Fibroblast of lung (primary cell): ENCODE data around the gene DHFR2. TPM values are rescaled to one million over a fixed set of nuclear protein-coding genes. Genes with fewer than 3 reads are reported as not detected.
"Not testable (repeated sequence)": the region's sequence is repeated elsewhere in the genome, so short reads cannot be mapped to it uniquely, and the experiment has no call there.

ENCODE experiments used
- DNase-seq, 2 donors: peaks; one replicate each; pipeline versions ENCODE4 v3.0.0 to v3.0.0-alpha.2; 2010; ENCODE audit warnings: low read depth in 2 of 2
- H2AFZ ChIP-seq: 2 replicates; pipeline ENCODE4 v1.5.1; 2012; ENCODE audit warnings: low read length, control low read depth, inconsistent platforms
- H3K27ac ChIP-seq: 2 replicates; pipeline ENCODE4 v1.5.1; 2011; ENCODE audit warnings: low read length, control low read depth; ENCODE audit not compliant: insufficient read depth
- H3K27me3 ChIP-seq: 2 replicates; pipeline ENCODE4 v1.5.1; 2011; ENCODE audit warnings: mild to moderate bottlenecking, low read length; ENCODE audit not compliant: control insufficient read depth, insufficient read depth
- H3K36me3 ChIP-seq: 2 replicates; pipeline ENCODE4 v1.5.1; 2011; ENCODE audit warnings: low read length; ENCODE audit not compliant: control insufficient read depth, insufficient read depth
- H3K4me1 ChIP-seq: 2 replicates; pipeline ENCODE4 v1.5.1; 2011; ENCODE audit warnings: low read length; ENCODE audit not compliant: control insufficient read depth, insufficient read depth; ENCODE audit errors: extremely low read depth
- H3K4me2 ChIP-seq: 2 replicates; pipeline ENCODE4 v1.5.1; 2011; ENCODE audit warnings: low read length, control low read depth; ENCODE audit not compliant: insufficient read depth; ENCODE audit errors: extremely low read depth
- H3K4me3 ChIP-seq, 4 experiments: fragments of 200-600 bp in 1 of 4; sonication (generic) in 1 of 4; replicated peaks in 1 of 4; 2 replicates each; pipeline ENCODE4 v1.5.1; 2011 to 2016; ENCODE audit warnings: low read length in 4 of 4, low read depth in 3 of 4, mild to moderate bottlenecking in 3 of 4, control low read depth in 2 of 4, inconsistent platforms in 1 of 4, mixed read lengths in 1 of 4; ENCODE audit not compliant: insufficient read depth in 1 of 4; ENCODE audit errors: control extremely low read depth in 1 of 4
- H3K79me2 ChIP-seq: 2 replicates; pipeline ENCODE4 v1.5.1; 2012; ENCODE audit warnings: mild to moderate bottlenecking, low read length, inconsistent platforms; ENCODE audit not compliant: control insufficient read depth, insufficient read depth
- H3K9ac ChIP-seq: 2 replicates; pipeline ENCODE4 v1.5.1; 2011; ENCODE audit warnings: mild to moderate bottlenecking, low read length, control low read depth; ENCODE audit not compliant: insufficient read depth
- H3K9me3 ChIP-seq: 2 replicates; pipeline ENCODE4 v1.5.1; 2012; ENCODE audit warnings: low read depth, low read length; ENCODE audit not compliant: control insufficient read depth, insufficient read depth
- H4K20me1 ChIP-seq: 2 replicates; pipeline ENCODE4 v1.5.1; 2011; ENCODE audit warnings: low read length; ENCODE audit not compliant: control insufficient read depth, insufficient read depth; ENCODE audit errors: extremely low read depth
- EZH2 ChIP-seq: IDR thresholded peaks from 2 replicates; pipeline ENCODE4 v1.5.1; 2012; ENCODE audit warnings: low read length, control low read depth, mild to moderate bottlenecking; ENCODE audit errors: missing control alignments
- polyA plus RNA-seq, 2 donors: library from polyadenylated mRNA; depleted of rRNA in 1 of 2; stranded (reverse) in 1 of 2; unstranded in 1 of 2; fragments of >200 nt; gene quantifications; 2 replicates each; pipeline ENCODE4 v1.2.1, GENCODE V29; 2011 to 2012; ENCODE audit warnings: missing spikeins in 1 of 2
- total RNA-seq: library from RNA; depleted of rRNA; stranded (reverse); fragments of >200 nt; gene quantifications from 2 replicates; pipeline ENCODE4 v1.2.1, GENCODE V29; 2014
- TF ChIP-seq, protein P1 (sequence below), 2 donors: IDR thresholded peaks in 1 of 2; conservative IDR thresholded peaks in 1 of 2; 1 replicate in 1 of 2; 2 replicates in 1 of 2; pipeline ENCODE4 v1.5.1; 2011 to 2012; ENCODE audit warnings: low read length in 2 of 2, control low read depth in 1 of 2, inconsistent platforms in 1 of 2, low read depth in 1 of 2, mild to moderate bottlenecking in 1 of 2

Gene DHFR2
- total and polyA plus RNA-seq, 2 donors (not counting 1 experiment from before 2014, with no cell fraction given) = 4.3 to 6.9 TPM

DNA sequence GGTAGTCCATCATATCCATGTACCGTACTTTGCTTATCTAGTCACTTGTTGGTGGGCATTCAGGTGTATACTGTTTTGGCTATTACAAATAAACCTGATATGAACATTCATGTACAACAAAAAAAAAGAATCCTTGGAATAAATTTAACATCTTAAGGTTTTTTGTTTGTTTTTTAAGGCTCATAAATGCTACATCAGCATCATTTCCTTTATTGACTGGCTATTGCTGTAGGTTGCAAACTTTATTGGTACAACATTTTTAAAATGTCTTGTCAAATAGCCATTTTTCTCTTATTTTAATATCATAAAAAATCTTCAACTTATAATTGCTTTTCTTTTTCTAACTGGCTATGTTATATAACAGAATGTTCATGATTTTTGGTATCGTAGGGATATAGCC lies 16.2 kb downstream of the DHFR2 start:
- Histone ChIP-seq H3K27me3 (no peaks in the 10 kb centered on the region), H3K4me2 (no peak overlapping the region), H3K27ac (no peak overlapping the region), H3K9me3 (no peaks in the 10 kb centered on the region), H3K79me2 (no peaks in the 10 kb centered on the region), H3K4me3 (no peak overlapping the region), H4K20me1 (no peaks in the 10 kb centered on the region), H3K36me3 (no peaks in the 10 kb centered on the region), H3K9ac (no peak overlapping the region), H3K4me1 (no peaks in the 10 kb centered on the region), H2AFZ (no peak overlapping the region)
- TF ChIP-seq EZH2 = no peak
- TF ChIP-seq, protein P1, sequence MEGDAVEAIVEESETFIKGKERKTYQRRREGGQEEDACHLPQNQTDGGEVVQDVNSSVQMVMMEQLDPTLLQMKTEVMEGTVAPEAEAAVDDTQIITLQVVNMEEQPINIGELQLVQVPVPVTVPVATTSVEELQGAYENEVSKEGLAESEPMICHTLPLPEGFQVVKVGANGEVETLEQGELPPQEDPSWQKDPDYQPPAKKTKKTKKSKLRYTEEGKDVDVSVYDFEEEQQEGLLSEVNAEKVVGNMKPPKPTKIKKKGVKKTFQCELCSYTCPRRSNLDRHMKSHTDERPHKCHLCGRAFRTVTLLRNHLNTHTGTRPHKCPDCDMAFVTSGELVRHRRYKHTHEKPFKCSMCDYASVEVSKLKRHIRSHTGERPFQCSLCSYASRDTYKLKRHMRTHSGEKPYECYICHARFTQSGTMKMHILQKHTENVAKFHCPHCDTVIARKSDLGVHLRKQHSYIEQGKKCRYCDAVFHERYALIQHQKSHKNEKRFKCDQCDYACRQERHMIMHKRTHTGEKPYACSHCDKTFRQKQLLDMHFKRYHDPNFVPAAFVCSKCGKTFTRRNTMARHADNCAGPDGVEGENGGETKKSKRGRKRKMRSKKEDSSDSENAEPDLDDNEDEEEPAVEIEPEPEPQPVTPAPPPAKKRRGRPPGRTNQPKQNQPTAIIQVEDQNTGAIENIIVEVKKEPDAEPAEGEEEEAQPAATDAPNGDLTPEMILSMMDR (conservative IDR thresholded peaks at IDR 0.05 in 1 of 2, IDR thresholded peaks at IDR 0.05 in 1 of 2; ENCODE audit: low read depth in 1 of 2, low read length in 2 of 2) = no peak
- DNase-seq = no peak

DNA sequence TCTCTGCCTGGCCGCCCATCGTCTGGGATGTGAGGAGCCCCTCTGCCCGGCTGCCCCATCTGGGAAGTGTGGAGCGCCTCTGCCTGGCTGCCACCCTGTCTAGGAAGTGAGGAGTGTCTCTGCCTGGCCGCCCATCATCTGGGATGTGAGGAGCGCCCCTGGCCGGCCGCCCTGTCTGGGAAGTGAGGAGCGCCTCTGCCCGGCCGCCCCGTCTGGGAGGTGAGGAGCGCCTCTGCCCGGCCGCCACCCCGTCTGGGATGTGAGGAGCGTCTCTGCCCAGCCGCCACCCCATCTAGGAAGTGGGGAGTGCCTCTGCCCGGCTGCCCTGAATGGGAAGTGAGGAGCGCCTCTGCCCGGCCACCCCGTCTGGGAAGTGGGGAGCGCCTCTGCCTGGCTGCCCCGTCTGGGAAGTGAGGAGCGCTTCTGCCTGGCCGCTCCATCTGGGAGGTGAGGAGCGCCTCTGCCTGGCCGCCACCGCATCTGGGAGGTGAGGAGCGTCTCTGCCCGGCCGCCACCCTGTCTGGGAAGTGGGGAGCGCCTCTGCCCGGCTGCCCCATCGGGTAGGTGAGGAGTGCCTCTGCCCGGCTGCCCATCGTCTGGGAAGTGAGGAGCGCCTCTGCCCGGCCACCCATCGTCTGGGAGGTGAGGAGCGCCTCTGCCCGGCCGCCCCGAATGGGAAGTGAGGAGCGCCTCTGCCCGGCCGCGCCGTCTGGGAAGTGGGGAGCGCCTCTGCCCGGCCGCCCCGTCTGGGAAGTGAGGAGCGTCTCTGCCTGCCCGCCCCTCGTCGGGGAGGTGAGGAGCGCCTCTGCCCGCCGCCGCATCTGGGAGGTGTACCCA lies 18.4 kb downstream of the DHFR2 start:
- H3K27ac ChIP-seq, H3K36me3 ChIP-seq, H3K4me1 ChIP-seq, H4K20me1 ChIP-seq, H2AFZ ChIP-seq, H3K27me3 ChIP-seq, H3K4me2 ChIP-seq, H3K9ac ChIP-seq, H3K9me3 ChIP-seq, DNase-seq, H3K4me3 ChIP-seq, H3K79me2 ChIP-seq: not testable (repeated sequence)

GRCh38 chr3:94043285-94043684 lies 19.4 kb downstream of the DHFR2 start:
- no peak for TF ChIP-seq EZH2
- TF ChIP-seq, protein P1 (conservative IDR thresholded peaks at IDR 0.05 in 1 of 2, IDR thresholded peaks at IDR 0.05 in 1 of 2; ENCODE audit: low read depth in 1 of 2, low read length in 2 of 2) = no peak
- no peak for DNase-seq
- H3K27me3 ChIP-seq = no peaks in the 10 kb centered on the region
- H3K4me2 ChIP-seq = no peak overlapping the region
- no peak overlapping the region for H2AFZ ChIP-seq
- H3K9ac ChIP-seq = no peak overlapping the region
- no peak overlapping the region for H3K4me3 ChIP-seq
- no peaks in the 10 kb centered on the region for H3K9me3 ChIP-seq
- H4K20me1 ChIP-seq = no peaks in the 10 kb centered on the region
- H3K36me3 ChIP-seq = no peaks in the 10 kb centered on the region
- H3K4me1 ChIP-seq = no peaks in the 10 kb centered on the region
- H3K79me2 ChIP-seq = no peaks in the 10 kb centered on the region
- no peak overlapping the region for H3K27ac ChIP-seq
